TTC549 (cell line): ENCODE measurements around the gene GRIP1.

Source experiments
- FAIRE-seq: peaks from 2 replicates; lab custom pipeline; 2012; peaks lifted over from hg19 to GRCh38; lab: Jason Lieb, UNC

GRIP1 gene

DNA sequence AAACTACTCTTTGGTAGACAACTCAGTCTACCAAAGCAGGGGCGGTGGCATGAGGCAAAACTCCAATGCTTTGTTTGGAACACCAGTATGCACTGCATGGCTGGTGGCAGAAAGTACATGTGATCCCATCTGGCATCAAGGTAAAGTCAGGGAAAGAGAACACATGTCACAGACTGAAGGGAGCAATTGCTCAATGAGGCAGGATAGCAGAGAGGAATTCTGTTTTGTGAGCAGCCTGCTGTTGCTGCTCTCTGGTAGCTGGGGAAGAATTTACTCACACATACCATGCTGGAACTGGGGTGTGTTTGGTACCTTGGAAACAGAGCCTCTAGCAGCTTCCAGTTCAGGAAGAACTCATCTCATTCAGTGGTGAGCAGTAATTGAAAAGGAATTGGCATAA lies 291.8 kb downstream of the GRIP1 start:
- FAIRE-seq, result no peak

DNA sequence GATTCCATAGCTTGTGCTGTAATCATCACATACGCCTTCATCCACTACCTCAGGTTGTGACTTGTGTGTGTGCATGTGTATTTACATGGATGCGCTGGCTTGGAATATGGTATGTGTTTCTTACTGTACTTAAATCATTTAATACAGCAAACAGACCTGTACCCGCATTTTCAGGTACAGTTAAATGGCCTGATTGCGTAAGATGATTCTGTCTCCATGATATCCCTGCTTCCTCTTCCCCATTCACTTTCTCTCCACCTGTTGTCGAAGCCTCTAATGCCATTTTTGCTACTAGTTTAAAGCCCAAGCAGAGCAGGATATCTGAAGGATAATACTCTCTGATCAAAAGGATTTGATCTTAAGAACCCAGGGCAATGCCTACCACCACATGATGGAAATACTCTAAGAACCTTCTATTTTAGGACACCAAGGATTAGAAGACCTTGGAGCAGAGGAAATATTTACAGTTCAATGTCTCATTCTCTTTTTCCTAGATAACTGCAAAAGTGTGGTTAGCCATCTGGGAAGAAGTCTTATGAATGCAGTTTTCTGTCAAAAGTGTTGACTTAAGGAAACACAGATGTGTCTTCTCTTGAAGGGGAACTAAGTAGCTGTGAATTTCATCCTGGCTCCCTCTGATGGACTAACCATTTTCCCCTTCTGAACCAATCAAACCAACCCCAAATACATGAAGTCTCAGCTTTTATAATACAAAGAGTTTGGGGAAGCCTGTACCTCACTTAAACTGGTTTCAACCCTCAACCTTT lies 297.9 kb downstream of the GRIP1 start:
- FAIRE-seq, result no peak

DNA sequence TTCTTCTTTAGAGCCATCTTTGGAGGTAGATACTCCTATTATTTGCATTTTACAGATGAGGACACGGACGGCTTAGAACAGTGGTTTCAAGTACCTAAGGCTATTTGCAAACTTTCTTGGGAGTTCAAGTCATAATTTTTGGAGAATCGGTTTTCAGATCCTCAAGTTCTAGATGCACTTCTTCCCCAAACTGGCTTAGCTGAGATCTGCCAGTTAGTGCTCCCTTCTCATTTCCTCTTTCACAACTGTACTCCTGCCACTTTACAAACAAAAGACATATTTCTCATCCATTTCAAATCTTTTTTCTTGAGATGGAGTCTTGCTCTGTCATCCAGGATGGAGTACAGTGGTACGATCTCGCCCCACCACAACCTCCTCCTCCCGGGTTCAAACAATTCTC lies 299.3 kb downstream of the GRIP1 start:
- no peak for FAIRE-seq

DNA sequence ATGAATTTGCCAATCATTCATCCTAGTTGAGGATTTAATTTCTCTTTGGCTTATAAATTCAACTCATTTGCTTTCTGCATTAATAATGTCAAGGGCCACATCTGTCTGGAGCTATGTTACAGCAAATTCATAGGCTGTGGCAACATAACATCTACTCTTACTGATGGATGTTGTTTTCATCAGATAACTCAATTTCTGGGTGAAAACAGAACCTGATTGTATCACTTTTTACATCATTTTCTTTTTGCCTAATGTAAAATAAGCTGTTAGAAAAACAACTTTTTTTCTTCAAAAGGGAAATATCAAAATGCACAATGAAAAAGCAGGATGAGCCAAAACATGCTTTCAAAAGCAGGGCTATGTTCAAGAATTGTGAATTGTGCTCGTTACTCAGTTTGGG lies 303.3 kb downstream of the GRIP1 start:
- no peak for FAIRE-seq

DNA sequence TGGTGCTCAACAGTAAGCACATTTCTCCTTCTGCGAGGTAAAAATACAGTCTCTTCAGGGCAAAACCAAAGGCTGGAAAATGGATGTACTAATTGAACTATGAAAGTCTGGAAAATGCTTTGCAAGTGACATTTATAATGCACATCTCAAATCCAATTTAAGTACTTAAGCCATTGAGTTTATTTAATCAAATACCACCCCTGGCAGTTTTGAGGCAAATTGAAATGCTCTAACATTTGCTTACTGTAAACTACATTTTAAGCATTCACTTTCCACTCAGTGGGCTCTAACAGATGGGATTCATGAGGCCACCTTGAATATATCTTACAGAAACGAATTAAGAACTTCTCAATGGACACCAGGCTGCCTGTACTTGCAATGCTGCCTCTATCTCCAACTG lies 306.9 kb downstream of the GRIP1 start:
- no peak for FAIRE-seq

DNA sequence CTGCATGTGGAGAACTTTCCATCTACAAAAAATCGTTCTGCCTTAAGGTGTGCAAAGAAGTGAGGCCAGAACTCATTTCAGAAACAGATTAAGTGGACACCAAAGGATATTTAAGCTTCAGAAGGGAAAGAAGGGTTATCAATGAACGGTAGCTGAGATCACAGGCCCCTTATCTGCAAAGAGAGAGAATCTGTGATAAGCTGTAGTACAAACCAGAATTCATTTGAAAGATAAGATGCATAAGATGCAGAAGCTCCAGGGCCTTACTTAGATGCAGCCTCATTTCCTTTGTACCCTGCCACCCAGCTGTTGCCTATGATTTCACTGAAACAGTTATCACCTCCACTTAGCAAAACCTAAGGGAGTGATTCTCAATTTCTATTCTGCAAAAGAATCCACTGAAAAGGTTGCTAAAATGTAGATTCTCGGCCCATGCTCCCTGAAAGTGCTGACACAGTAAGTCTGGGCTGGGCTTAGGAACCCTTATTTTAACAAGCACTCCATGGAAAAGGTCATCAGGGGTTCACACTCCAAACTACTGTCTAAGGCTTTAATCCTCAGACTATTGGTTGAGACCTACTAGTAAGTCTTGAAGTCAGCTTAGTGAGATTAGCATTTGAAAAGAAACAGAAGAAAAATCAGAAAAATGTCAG lies 311.7 kb downstream of the GRIP1 start:
- FAIRE-seq, result no peak

DNA sequence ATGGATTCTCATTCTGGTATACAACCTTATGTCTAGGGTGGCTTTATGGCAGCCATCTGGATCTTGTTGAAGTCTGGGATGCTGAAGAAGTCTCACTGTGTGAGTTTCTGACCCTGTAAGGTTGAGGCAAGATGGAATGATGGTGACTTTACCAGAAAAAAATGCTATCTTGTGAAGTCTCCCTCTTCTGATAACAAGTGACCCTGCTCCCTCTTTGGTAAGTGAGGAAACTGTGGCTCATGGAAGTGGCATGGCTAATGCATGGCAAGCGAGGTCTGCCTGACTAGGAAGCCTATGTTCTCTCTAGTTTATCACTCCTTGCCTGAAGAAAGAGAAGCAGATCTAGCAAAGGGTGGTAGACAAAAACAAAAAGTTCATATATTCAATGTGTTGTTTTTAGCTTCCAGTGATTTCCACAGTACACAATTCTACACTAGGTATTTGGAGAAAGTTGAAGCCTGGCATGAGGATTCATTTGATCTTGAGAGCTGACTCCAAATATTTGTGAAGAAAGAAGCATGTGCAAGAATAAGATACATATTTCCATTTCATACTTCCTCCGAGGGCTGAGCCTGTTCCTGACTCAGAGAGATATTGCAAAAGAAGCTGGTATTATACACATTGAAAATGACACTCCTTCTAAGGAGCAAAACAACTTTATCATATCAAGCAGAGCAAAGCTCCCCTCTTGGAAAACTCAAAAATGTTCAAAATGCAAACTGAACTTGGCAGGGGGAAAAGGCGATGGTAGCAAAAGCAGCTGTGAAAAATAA lies 313.0 kb downstream of the GRIP1 start:
- FAIRE-seq, result no peak

DNA sequence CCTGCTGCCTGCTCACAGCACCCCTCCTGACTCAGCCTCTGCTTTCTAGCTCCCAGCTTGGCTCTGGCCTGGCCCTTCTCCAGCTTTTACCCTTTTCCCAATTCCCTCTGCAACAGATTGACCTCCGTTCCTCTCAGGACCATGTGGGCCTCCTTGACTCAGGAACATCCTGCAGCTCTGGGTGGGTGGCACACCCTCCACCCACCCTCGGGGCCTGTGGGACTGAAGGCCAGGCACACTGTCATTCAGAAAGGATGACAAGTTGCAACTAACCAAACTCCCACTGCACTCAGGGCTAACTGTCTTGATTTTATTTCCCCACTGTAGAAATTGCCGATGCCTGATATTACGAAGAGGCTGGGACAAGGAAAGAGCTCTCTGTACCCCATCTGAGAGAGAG lies 317.2 kb downstream of the GRIP1 start:
- no peak for FAIRE-seq

DNA sequence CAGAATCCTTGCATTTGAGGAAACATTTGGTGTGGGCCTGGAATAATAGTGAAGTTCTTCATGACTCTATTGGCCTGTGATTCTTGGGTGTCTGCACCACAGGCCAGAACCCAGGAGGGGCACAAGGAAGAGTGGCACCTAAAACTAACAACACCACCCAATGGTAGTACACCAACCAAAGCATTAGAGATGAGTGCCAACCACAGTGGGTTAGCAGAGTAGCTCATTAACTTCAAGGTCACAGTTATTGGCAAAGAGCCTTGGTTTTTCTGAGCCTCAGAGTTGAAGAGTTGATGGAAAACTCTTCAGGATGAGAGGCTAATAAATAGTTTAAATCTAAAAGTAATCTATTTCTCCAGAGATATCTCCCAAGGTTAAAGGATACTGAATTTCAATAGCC lies 319.6 kb downstream of the GRIP1 start:
- no peak for FAIRE-seq

DNA sequence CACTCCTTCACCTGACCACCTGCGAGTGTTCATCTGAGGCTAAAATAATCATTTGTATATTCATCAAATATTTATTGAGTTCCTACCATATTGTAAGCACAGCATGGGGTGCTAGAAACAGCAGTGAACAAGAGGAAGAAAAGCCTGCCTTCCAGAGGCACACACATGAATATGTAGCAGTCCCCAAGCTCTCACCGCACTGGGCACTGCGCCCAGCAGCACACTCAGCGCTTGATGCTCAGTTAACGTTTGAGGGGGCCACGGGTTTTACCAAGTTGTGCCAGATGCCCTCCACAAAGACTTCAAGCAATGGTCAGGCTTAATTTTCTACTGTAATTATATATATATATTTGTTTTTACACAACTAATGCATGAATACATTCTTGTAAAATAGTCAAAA lies 324.6 kb downstream of the GRIP1 start:
- no peak for FAIRE-seq

DNA sequence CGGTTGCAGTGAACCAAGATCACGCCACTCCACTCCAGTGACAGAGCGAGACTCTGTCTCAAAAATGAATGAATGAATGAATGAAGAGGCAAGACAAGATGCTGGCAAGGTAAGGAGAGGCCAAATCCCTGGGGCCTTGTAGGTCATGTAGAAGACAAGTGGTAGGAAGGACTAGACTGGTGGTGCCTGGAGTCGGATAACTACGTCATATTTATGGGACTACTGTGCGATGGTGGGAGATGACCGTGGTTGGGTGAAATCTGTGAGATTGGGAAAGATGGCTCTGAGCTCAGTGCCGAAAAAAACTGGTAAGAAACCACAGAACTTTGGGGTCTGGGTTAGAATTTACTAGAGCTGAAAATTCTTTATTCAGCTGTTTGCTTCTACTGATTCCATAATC lies 326.0 kb downstream of the GRIP1 start:
- FAIRE-seq, result no peak

DNA sequence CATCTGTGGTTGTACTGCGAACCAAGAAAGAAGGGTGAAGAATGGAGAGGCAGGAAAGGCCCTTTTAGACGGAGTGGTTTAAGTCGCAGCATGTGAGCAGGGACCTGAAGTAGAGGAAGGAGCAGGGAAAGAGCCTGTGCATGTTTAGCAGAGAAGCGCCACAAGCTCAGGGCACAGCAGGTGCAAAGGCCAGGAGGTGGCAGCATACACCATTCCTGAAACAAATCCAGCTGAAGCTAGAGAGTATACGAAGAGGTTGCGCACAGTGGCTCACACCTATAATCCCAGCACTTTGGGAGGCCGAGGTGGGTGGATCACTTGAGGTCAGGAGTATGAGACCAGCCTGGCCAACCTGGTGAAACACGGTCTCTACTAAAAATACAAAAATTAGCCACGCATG lies 326.7 kb downstream of the GRIP1 start:
- no peak for FAIRE-seq

DNA sequence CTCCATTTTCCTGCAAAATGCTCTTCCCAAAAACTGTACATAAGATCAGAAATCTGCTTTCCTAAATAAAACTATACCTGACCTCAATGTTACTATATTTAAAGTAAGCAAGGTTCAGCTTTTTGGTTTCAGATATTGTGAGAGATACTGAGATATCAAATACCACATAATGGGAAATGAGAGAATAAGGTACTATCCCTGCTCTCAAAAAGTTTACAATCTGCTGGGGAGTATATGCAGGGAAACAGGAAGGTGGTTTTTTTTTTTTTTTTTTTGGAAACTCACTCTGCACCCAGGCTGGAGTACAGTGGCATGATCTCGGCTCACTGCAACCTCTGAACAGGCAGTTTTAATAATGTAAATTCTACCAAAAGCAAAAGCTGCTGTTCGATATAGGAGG lies 327.6 kb downstream of the GRIP1 start:
- no peak for FAIRE-seq

DNA sequence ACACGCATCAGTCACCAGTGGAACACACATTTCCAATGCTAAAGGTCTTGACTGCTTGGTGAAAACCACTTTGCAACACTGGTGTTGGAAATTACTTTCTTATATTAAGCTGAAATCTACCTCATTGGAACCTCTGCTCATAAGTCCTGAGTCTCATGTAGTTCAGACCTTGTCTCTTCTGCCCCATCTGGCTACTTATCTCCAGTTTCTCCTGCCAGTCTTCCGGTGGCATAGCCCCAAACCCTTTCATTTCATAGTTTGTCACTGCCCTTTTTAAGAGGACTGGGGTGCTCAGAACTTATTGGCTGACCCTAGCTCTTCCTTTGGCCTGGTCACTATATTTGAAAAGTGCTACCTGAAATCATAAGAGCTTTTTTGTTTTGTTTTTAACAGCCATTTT lies 332.9 kb downstream of the GRIP1 start:
- FAIRE-seq, result no peak

DNA sequence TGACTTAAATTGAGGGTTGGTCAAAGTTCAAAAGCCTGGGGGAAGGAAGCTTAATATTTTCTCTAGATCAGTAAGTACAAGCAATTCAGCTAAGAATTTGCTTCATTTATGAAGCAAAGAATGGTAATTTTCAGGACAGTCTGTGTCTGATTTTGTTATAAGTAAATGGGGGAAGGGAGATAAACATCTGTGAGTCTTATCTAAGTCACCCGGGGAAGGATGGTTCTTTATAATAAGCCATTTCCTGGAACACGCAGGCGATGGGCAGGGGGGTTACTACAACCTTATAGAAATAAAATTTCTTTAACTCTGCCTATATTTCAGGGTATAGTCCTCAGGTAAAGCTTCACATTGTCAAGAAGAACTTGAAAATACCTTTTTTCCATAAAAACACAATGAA lies 333.7 kb downstream of the GRIP1 start:
- no peak for FAIRE-seq

DNA sequence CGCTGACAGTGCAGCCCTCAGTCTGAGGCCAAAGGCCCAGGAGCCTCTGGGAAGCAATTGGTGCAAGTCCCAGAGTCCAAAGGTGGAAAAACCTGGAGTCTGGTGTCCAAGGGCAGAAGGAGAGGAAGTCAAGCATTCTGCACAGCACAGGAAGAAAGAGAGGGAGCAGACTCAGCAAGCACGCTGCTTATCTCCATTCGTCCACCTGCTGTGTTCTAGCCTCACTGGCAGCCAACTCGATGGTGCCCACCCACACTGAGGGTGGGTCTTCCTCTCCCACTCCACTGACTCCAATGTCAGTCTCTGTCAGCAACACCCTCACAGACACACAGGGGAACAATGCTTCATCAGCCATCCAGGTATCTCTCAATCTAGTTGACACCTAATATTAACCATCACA lies 337.8 kb downstream of the GRIP1 start:
- no peak for FAIRE-seq

DNA sequence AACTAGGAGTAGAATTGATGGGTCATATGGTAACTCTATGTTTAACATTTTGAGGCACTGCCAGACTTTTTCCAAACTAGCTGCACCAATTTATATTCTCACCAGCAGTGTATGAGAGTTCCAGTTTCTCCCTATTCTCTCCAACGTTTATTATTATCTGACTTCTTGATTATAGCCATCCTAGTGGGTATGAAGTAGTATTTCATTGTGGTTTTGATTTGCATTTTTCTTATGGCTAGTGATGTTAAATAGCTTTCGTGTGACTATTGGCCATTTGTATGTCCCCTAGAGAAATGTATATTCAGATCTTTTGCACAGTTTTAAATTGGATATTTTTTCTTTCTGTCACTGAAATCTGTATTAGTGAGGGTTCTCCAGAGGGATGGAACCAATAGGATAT lies 338.7 kb downstream of the GRIP1 start:
- FAIRE-seq, result no peak

DNA sequence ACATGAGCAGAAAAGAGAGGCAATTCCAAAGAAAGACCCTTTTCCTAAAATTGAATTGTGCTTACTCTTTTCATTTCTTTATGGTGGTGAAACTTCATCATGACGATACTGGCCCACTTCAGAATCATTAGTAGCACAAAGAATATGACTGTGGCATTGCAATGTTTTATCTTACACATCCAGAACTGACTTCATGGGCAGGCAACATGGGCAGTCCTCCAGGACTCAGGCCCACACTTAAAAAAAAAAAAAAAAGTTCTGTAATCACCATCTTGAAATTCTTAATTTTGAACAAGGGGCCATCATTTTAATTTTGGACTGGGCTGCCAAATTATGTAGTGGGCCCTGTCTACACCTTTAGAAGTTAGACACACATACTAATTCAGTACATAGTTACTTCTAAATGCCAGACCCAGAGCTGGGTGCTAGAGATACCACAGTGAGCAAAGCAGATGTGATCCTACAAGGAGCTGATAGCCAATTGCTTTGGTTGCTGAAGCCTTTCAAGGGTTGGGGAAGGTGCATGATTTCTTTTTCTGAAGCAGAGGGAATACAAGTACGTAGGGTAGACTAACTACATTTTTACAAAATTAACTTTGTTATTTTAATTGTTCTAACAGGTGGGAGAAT lies 341.4 kb downstream of the GRIP1 start:
- FAIRE-seq, result no peak

DNA sequence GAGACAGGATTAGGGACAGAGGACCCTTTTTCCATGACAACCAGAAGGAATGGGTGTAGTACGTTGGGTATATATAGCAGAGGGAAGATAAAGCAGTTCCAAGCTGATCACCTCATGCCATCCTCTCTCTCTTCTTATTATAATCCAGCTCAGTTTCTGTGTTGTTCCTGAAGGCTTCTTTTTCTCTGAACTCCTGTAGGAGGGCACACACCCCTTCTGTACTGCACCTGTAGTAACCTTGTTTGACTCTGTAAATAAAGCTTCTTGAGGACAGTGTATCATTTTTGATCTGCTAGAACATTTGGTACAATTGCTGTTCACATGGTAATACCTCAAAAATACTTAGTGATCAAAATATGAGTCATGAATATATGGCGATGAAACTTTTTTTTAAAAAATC lies 343.1 kb downstream of the GRIP1 start:
- FAIRE-seq, result no peak

DNA sequence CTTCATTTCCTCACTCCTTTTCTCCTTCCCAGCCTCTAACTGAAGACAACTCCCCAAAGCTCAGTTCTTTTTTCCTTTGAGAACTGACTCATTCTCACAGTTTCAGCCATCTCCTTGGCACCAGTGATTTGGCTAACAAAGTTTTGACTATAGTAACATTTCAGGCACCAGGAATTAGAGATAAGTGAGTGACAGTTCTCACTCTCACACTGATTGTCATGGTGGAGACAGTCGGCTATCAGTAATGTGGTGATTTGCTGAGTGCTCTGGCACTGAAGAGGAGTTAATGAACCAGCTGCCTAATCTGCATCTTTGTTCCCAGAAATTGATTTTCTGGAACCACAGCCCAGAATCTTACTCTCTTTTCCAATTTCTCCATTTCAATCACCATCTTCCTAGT lies 347.1 kb downstream of the GRIP1 start:
- no peak for FAIRE-seq

DNA sequence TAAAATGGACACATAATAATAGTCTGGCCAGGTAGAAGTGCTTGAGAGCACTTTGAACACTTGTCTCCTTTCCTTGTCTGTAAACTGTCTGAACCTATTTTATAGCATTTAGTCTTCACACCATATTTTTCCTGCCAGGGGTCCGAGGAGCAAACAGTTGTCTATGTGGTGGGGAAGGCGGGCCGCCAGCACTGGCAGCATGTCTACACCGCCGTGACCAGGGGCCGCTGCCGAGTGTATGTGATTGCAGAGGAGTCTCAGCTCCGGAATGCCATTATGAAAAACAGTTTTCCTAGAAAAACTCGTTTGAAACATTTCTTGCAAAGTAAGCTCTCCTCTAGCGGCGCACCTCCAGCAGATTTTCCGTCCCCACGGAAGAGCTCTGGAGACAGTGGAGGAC lies 347.9 kb downstream of the GRIP1 start:
- no peak for FAIRE-seq

DNA sequence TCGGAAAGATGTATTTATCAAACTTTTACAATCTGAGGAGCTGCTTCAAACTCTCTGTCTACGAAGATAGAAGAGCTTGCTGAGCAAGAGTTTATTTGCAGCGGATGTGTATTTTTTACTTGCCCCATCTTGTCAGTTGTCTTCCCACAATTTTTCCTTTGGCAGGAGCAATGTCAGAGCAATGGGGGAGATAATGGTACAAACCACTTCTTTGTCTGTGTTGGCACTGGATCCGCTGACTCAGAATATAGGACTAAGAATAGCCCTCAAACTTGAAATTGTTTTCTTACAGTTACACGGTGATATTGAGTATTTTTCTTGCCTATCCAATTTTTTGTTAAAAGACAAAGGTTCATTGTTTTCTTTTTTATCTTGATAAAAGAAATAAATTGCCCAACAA lies 348.9 kb downstream of the GRIP1 start:
- no peak for FAIRE-seq

DNA sequence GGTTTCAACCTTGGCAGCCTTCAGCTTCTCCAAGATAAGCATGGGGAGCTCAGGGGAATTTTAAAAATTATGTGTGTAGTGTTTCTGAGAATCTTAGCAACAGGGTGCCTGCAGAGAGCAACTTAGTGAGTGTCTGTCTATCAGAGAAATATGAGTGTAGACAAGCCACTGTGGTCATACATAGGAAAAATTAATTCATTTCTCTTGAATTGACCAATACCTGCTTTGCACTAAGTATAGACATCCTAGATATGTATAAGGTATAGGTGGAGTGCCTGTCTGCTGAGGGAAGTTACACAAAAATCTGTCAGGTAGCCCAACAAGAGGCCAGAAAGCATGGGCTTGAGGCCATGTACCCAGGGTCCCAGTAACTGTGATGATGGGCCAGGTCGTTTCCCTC lies 355.9 kb downstream of the GRIP1 start:
- no peak for FAIRE-seq
